NCI-H187 treated with DMSO at 0.1 percent for 48 hours (cell line): ENCODE results near the gene TSC22D4.

Experiments
- DNase-seq: peaks from one replicate; lab custom pipeline; 2025; lab: John Stamatoyannopoulos, UW

Gene TSC22D4

GRCh38 chr7:100492738-100493475 lies 13.9 kb upstream of the TSC22D4 start:
- DNase-seq = no peak

- no peak for DNase-seq
Observed at GRCh38 chr7:100491192-100491578, 12.2 kb upstream of the TSC22D4 start.

- DNase-seq = no peak
Observed at GRCh38 chr7:100490483-100491191, 11.6 kb upstream of the TSC22D4 start.

GRCh38 chr7:100489824-100490223 lies 10.8 kb upstream of the TSC22D4 start:
- peak; percentile 96 for DNase-seq

GRCh38 chr7:100489121-100489520 lies 10.1 kb upstream of the TSC22D4 start:
- DNase-seq = no peak

- DNase-seq = no peak
Observed at GRCh38 chr7:100488333-100489095, 9.5 kb upstream of the TSC22D4 start.

- no peak for DNase-seq
Observed at GRCh38 chr7:100486753-100487446, 7.9 kb upstream of the TSC22D4 start.

GRCh38 chr7:100486111-100486636 lies 7.2 kb upstream of the TSC22D4 start:
- no peak for DNase-seq

GRCh38 chr7:100485471-100485876 lies 6.5 kb upstream of the TSC22D4 start:
- no peak for DNase-seq

GRCh38 chr7:100484673-100485045 lies 5.6 kb upstream of the TSC22D4 start:
- no peak for DNase-seq

GRCh38 chr7:100483722-100484672 lies 5.0 kb upstream of the TSC22D4 start, which contains the start of gene NYAP1:
Gene NYAP1, plus strand, starts transcription at chr7:100483927. Its CDS starts 1,385 bp downstream, at chr7:100485312.
- DNase-seq = peak; percentile 16

GRCh38 chr7:100483090-100483721 lies 4.2 kb upstream of the TSC22D4 start:
- no peak for DNase-seq

- DNase-seq = no peak
Observed at GRCh38 chr7:100482728-100483089, 3.7 kb upstream of the TSC22D4 start.

- DNase-seq = no peak
Observed at GRCh38 chr7:100481466-100481865, 2.5 kb upstream of the TSC22D4 start.

- DNase-seq = no peak
Observed at GRCh38 chr7:100477871-100478267, 1.1 kb downstream of the TSC22D4 start.

GRCh38 chr7:100476903-100477870 lies 1.8 kb downstream of the TSC22D4 start:
- DNase-seq = no peak

GRCh38 chr7:100476101-100476780 lies 2.8 kb downstream of the TSC22D4 start:
- DNase-seq = no peak

GRCh38 chr7:100475549-100475948 lies 3.5 kb downstream of the TSC22D4 start:
- no peak for DNase-seq
